Right renal cortex interstitium (tissue), 3 donors: ENCODE results near the gene PPP2R5C. TPM values are rescaled to one million over a fixed set of nuclear protein-coding genes. Genes with fewer than 3 reads are reported as not detected.
"Not testable (repeated sequence)": the region's sequence is repeated elsewhere in the genome, so short reads cannot be mapped to it uniquely, and the experiment has no call there.

ENCODE experiments used
- DNase-seq, 3 donors: peaks; one replicate each; pipeline ENCODE4 v3.0.0-alpha.2; 2013; ENCODE audit warnings: low read depth in 3 of 3, low spot score in 2 of 3
- polyA plus RNA-seq, 3 donors: library from polyadenylated mRNA; unstranded; fragments of 120-200 nt; gene quantifications; one replicate each; pipeline ENCODE4 v1.2.1, GENCODE V29; 2013; ENCODE audit not compliant: insufficient read length in 3 of 3

Gene PPP2R5C
- 100 to 1,000 TPM; 105 to 114 (median 106) TPM for polyA plus RNA-seq

DNA sequence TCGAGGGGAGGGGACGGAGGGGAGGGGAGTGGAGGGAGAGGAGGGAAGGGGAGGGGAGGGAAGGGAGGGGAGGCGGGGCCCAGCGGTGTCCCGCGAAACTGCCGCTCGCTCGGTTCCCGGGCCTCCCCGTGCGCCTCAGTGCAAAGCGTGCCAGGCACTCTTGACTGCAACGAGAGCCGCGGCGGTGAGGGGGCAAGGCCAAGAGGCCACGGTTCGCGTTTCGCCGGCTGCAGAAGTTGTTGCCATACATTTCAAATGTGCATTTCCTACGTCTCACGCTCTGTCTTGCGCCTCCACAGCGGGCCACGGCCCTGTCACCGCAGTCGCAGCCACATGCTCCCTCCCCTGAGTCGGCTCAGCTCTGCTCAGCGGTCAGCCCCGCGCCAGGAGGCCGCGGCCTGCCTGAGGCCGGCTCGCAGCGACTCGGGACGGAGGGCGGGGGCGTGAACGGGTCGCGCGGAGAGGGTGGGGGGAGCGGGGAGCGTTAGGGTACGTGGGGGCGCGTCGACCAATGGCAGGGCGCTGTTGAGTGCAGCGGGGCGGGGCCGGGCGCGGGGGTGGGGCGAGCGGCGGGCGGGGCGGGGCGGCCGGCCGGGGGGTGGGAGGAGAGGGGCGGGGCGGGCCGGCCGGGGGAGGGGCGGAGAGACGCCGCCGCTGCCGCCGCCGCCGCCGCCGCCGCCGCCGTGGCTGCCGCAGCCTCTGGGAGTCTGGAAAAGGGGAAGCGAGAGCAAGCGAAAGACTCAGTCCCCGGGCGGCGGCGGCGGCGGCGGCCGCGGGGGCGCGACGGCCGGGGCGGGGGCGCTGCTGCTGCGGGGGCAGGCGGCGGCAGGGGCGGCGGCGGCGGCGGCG is at the start of gene PPP2R5C:
TSS of gene PPP2R5C (plus strand) at position 678 of the 849 bp plus-strand sequence. CDS start 185 bp downstream, outside the sequence.
- peak in 2 of 3 donors; percentile 69 to 73 for DNase-seq

DNA sequence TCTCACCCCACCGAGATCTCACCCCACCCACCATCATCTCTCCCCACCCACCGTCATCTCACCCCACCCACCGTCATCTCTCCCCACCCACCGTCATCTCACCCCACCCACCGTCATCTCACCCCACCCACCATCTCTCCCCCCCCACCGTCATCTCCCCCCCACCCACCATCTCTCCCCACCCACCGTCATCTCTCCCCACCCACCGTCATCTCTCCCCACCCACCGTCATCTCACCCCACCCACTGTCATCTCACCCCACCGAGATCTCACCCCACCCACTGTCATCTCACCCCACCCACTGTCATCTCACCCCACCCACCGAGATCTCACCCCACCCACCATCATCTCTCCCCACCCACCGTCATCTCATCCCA is 49.7 kb upstream of the PPP2R5C start:
- not testable (repeated sequence) for DNase-seq

DNA sequence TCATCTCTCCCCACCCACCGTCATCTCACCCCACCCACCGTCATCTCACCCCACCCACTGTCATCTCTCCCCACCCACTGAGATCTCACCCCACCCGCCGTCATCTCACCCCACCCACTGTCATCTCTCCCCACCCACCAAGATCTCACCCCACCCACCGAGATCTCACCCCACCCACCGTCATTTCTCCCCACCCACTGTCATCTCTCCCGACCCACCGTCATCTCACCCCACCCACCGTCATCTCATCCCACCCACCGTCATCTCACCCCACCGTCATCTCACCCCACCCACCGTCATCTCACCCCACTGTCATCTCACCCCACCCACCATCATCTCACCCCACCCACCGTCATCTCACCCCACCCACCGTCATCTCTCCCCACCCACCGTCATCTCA is 49.2 kb upstream of the PPP2R5C start:
- DNase-seq: not testable (repeated sequence)

GRCh38 chr14:101713091-101713490 is 48.4 kb upstream of the PPP2R5C start:
- not testable (repeated sequence) for DNase-seq

- DNase-seq: no peak
Observed at GRCh38 chr14:101713621-101714349, 47.7 kb upstream of the PPP2R5C start.

- DNase-seq: no peak
Observed at GRCh38 chr14:101714394-101714793, 47.1 kb upstream of the PPP2R5C start.

DNA sequence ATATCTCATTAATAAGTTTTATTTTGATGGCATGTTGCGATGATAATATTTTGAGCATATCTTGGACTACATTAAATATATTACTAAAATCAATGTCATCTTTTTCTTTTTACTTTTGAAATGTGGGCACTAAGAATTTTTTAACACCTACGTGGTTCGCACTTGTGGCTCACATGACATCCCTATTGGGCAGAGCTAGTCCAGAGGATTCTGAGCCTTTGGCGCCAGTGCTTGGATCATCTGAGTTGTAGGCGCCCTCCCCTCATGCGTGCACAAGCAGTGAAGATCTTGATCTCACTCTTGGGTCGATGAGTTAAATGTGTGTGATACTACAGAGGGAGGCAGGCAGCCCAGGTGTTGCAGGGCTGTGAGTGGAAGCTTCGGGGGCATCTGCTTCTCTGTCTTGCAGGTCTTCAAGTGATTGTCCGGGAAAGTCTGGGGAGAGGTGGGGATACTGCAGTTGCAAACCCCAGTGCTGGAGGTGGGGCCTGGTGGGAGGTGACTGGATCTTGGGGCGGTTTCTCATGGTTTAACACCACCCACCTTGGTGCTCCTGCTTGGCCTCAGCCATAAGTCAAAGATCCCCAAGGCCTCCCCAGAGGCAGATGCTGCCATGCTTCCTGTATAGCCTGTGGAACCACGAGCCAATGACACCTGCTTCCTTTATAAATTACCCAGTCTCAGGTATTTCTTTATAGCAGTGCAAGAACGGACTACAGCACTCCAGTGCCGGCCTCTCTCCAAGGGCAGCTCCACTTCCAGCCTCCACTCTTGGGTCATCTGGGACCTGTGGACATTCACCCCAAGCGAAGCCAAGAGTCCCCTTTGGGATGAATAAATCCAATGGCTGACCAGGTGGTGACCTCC is 46.1 kb upstream of the PPP2R5C start:
- DNase-seq: no peak

DNA sequence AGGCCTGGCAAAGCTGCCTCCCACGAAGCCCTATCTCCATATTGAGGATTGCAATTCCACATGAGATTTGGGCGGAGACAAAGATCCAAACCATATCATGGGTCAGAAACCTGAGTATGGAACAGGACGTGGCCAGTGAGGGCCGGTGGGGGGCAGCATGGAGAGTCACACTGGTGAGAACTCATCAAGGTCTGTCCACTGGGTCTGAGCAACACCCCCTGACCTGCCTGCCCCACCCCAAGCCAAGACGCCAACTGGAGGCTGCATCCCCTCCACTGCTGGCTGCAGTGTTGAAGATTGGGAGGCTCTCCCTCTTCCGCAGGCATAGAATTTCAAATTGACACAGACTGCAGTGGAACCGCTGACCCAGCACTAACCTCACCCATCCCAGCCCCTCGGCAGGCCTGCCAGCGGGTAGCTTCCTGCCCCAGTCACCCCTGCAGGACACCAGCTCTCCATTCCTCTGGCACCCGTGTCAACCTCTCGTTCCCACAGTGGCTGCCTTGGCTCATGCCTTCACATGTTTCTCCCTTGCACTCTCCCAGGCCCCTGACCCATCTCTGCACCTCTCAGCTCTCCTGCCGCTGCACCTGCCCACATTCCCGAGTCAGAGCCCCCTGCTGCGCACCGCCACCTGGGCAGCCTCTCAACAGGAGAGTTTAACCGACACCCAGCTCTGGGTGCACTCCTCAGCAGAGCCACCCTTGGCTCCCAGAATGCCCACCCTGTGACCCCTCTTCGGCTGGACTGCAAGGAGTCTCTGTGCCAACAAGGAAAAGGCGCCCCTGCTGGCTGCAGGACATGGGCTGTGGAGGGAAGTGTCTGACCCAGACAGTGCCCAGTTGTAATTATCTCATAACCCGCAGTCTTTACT is 45.2 kb upstream of the PPP2R5C start:
- no peak for DNase-seq

DNA sequence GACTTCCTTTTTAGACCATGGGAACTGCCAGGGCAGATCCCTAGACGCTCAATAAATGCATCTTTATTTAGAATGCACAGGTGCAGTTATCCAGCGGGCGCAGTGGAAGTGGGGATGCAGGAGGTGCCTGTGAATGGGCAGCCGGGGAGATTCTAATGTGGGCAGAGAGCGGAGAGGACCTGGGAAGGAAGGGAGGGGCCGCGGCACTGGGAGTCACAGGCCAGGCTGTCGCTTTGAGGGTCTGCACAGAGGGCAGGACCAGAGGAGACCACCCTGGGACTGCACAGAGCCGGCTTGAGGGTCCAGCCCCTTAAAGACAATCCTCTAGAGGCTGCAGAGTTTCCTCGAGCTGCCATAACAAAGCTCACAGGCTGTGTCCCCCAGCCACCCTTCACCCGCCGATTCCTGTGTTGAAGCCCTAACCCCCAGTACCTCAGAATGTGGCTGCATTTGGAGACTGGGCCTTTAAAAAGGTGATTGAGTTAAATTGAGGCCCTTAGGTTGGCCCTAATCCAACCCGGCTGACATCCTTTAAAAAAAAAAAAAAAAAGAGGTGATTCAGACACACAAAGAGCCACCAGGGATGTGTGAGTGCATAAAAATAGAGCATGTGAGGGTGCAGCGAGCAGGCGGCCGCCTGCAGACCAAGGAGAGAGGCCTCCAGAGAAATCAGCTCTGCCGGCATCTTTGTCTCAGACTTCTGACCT is 44.4 kb upstream of the PPP2R5C start:
- DNase-seq: no peak

GRCh38 chr14:101717663-101718490 is 43.6 kb upstream of the PPP2R5C start:
- no peak for DNase-seq

- no peak for DNase-seq
Observed at GRCh38 chr14:101719045-101719645, 42.4 kb upstream of the PPP2R5C start.

DNA sequence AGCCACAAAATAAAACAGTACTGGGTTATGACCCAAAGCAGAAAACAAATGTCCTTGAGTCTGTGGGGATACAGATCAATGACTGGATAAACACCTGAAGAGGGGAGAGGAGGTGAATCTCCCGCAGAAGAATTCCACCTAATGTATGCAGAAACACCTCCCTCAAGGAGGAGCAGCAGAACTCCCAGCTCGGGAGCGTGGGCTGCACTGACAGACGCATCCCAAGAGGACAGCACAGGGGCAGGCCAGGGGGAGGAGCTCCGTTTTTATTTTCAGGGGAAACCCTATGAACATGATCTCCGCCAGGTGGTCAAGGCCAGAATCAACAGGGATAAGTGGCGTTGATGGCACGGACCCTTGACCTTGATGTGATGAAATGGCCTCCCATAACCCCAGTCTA is 41.8 kb upstream of the PPP2R5C start:
- DNase-seq: no peak

DNA sequence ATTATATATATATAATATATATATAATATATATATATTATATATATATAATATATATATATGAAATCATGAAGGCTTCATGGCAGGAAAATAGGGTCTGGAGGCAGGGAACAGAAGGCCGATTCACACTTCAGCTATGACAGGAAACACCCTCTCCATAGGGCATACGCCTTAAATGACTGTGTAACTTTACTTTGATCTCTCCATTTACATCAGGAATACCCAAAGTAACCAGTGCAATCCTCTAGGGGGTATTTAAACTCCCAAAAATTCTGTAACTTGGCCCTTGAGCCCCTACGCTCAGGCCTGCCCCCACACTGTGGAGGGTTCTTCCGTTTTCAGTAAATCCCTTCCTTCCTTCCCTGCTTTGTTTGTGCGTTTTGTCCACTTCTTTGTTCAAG is 40.4 kb upstream of the PPP2R5C start:
- no peak for DNase-seq

GRCh38 chr14:101721951-101722661 is 39.4 kb upstream of the PPP2R5C start:
- no peak for DNase-seq

GRCh38 chr14:101723061-101723595 is 38.4 kb upstream of the PPP2R5C start:
- no peak for DNase-seq

- DNase-seq: not testable (repeated sequence)
Observed at GRCh38 chr14:101725652-101726051, 35.9 kb upstream of the PPP2R5C start.
